ENCODE measurements around the gene NRL. TPM values are rescaled to one million over a fixed set of nuclear protein-coding genes. Genes with fewer than 3 reads are reported as not detected.

NRL gene
- total and polyA plus RNA-seq, 9 of the 15 experiments (the other 6 are each of a cell fraction or from before 2014, with no cell fraction given), result 0.07 to 2.7 (median 1.4) TPM; not detected in 1

GRCh38 chr14:24160850-24161804, 46.4 kb upstream of the NRL start, which contains the start of gene IRF9 (continued):
- TF ChIP-seq TAF1 (IDR thresholded peaks at IDR 0.05; ENCODE audit: control insufficient read depth, extremely low read depth, insufficient read depth, low read length, severe bottlenecking) (peak; percentile 12), KDM1A (IDR thresholded peaks at IDR 0.05) (peak; percentile 37 to 44; a peak in 2 of 4 replicates), SETDB1 (IDR thresholded peaks at IDR 0.05; ENCODE audit: low read length) (no peak), RERE (CRISPR knock-in tag; IDR thresholded peaks at IDR 0.05; ENCODE audit: borderline replicate concordance) (no peak), ZKSCAN1 (IDR thresholded peaks at IDR 0.05; ENCODE audit: low read depth, low read length) (no peak), ETS2 (tag; IDR thresholded peaks at IDR 0.05; ENCODE audit: borderline replicate concordance, poor library complexity, severe bottlenecking) (no peak), CREM (IDR thresholded peaks at IDR 0.05; ENCODE audit: low read depth) (peak; percentile 57; the same call in 1 of the 2 replicates), ZNF589 (CRISPR knock-in tag; IDR thresholded peaks at IDR 0.05; ENCODE audit: low read depth) (no peak), NCOR1 (IDR thresholded peaks at IDR 0.05) (peak; percentile 54)
